CD4-positive, alpha-beta T cell (primary cell): Measurements from ENCODE around the gene GIT2. TPM values are rescaled to one million over a fixed set of nuclear protein-coding genes. Genes with fewer than 3 reads are reported as not detected.

Source experiments
- ATAC-seq: fragments of 200-7000 bp; cut with Tn5 transposase; one replicate; pipeline ENCODE4 v1.10.0; 2022; ENCODE audit warnings: mild to moderate bottlenecking; ENCODE audit not compliant: poor library complexity
- CTCF ChIA-PET: fragments of 350-600 bp; sonication (Branson Sonifier 250); formaldehyde crosslinking; loops from one replicate; lab custom pipeline; 2021; ENCODE audit warnings: antibody characterized with exemption, inconsistent platforms; lab: Charles Lee
- POLR2A ChIA-PET: fragments of 350-600 bp; sonication (Branson Sonifier 250); formaldehyde crosslinking; loops from one replicate; lab custom pipeline; 2021; ENCODE audit warnings: antibody characterized with exemption, inconsistent platforms; lab: Charles Lee
- DNase-seq, 14 experiments: peaks; one replicate each; pipeline ENCODE4 v3.0.0-alpha.2; 2013 to 2020; ENCODE audit warnings: mixed read lengths in 2 of 14
- H3K27ac ChIP-seq, 2 donors: one replicate each; pipeline versions ENCODE4 v1.5.1 to v1.7.0; 2013; ENCODE audit warnings: low read length in 2 of 2, low read depth in 1 of 2, mild to moderate bottlenecking in 1 of 2
- H3K27me3 ChIP-seq, 2 experiments: 1 replicate in 1 of 2; 2 replicates in 1 of 2; pipeline versions ENCODE4 v1.6.1 to v1.7.0; 2013; ENCODE audit warnings: low read length in 2 of 2, control low read depth in 1 of 2, mild to moderate bottlenecking in 1 of 2, moderate library complexity in 1 of 2; ENCODE audit not compliant: insufficient read depth in 2 of 2, control insufficient read depth in 1 of 2
- H3K36me3 ChIP-seq: one replicate; pipeline ENCODE4 v1.6.1; 2013; ENCODE audit warnings: low read length, control low read depth; ENCODE audit not compliant: insufficient read depth
- H3K4me1 ChIP-seq: one replicate; pipeline ENCODE4 v1.6.1; 2013; ENCODE audit warnings: low read length, control low read depth; ENCODE audit not compliant: insufficient read depth
- H3K4me3 ChIP-seq: one replicate; pipeline ENCODE4 v1.5.1; 2013; ENCODE audit warnings: mild to moderate bottlenecking, low read length, moderate library complexity
- H3K9me3 ChIP-seq, 2 experiments: 1 replicate in 1 of 2; 2 replicates in 1 of 2; pipeline versions ENCODE4 v1.6.1 to v1.7.0; 2013; ENCODE audit warnings: low read length in 2 of 2, mild to moderate bottlenecking in 2 of 2, control low read depth in 1 of 2, moderate library complexity in 1 of 2; ENCODE audit not compliant: control insufficient read depth in 1 of 2, insufficient read depth in 1 of 2
- H3K27ac Mint-ChIP-seq: one replicate; pipeline ENCODE4 v1.8.0; 2020; ENCODE audit warnings: mixed read lengths
- H3K27me3 Mint-ChIP-seq: one replicate; pipeline ENCODE4 v1.8.0; 2021; ENCODE audit warnings: mixed read lengths
- H3K36me3 Mint-ChIP-seq: one replicate; pipeline ENCODE4 v1.8.0; 2021; ENCODE audit warnings: low read depth, mixed read lengths
- H3K4me1 Mint-ChIP-seq: one replicate; pipeline ENCODE4 v1.8.0; 2021; ENCODE audit warnings: low read depth, mixed read lengths
- H3K4me3 Mint-ChIP-seq: one replicate; pipeline ENCODE4 v1.8.0; 2020; ENCODE audit warnings: mild to moderate bottlenecking, mixed read lengths
- H3K9me3 Mint-ChIP-seq: one replicate; pipeline ENCODE4 v1.8.0; 2020; ENCODE audit warnings: mixed read lengths
- intact Hi-C, 2 experiments: fragments of 100-400 bp; cut with DNase I in 1 of 2; cut with micrococcal nuclease in 1 of 2; formaldehyde crosslinking; loops; one replicate each; pipeline versions ENCODE4 v1.15.1 to v1.9.0; 2023 to 2025; cut with DNase I, micrococcal nuclease
- total RNA-seq, 174 experiments: library from RNA in 2 of 174; stranded (reverse) in 2 of 174; gene quantifications; one replicate each; pipeline ENCODE4 v1.2.3 and lab custom pipeline; 2021 to 2026
- TF ChIP-seq, protein P1 (sequence below): fragments of 200-600 bp; IDR thresholded peaks from one replicate; pipeline ENCODE4 v1.8.0; 2022; ENCODE audit warnings: antibody characterized with exemption, mild to moderate bottlenecking

The GIT2 gene
- total RNA-seq, 2 experiments from 2014 or later, result 68.6 to 70.7 TPM

DNA sequence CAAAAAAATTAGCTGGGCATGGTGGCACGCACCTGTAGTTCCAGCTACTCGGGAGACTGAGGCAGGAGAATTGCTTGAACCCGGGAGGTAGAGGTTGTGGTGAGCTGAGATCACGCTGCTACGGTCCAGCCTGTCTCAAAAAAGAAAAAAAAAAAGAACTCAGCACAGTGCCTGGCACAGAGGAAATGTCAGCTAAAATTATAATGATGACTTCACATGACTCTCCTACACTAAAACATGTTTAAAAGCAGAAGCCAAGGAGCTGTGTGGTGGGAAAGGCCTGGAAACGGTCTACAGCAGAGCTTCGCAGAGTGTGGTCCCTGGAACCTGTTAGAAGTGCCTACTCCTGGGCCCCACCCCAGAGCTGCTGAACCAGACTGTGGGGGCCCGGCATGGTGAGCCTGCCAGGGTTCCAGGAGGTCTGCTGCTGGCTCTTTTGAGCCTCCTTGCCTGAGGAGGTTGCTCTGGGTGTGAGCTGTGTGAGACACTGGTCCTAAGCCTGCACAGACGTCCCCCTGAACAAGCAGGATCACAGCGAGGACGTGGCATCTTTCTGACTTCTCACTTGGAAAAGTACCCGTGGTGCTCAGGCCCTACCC is 68.0 kb downstream of the GIT2 start:
- CTCF ChIA-PET, result interaction anchor here (0.7 to 1.2 kb wide), 2 partner anchors 28 to 75 kb away, joined by 3 to 5 read pairs; no protein-coding TSS in a partner anchor
- no peaks in the 10 kb centered on the region for H3K27me3 Mint-ChIP-seq
- POLR2A ChIA-PET, result no interaction called here
- DNase-seq (no peak), ATAC-seq (no peak)
- no peak overlapping the region for H3K27ac ChIP-seq
- TF ChIP-seq, protein P1, sequence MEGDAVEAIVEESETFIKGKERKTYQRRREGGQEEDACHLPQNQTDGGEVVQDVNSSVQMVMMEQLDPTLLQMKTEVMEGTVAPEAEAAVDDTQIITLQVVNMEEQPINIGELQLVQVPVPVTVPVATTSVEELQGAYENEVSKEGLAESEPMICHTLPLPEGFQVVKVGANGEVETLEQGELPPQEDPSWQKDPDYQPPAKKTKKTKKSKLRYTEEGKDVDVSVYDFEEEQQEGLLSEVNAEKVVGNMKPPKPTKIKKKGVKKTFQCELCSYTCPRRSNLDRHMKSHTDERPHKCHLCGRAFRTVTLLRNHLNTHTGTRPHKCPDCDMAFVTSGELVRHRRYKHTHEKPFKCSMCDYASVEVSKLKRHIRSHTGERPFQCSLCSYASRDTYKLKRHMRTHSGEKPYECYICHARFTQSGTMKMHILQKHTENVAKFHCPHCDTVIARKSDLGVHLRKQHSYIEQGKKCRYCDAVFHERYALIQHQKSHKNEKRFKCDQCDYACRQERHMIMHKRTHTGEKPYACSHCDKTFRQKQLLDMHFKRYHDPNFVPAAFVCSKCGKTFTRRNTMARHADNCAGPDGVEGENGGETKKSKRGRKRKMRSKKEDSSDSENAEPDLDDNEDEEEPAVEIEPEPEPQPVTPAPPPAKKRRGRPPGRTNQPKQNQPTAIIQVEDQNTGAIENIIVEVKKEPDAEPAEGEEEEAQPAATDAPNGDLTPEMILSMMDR, result no peak
- H3K4me3 Mint-ChIP-seq, result no peak overlapping the region
- H3K4me1 ChIP-seq, result no peaks in the 10 kb centered on the region
- H3K27ac Mint-ChIP-seq, result no peak overlapping the region
- no peaks in the 10 kb centered on the region for H3K4me1 Mint-ChIP-seq
- no peaks in the 10 kb centered on the region for H3K9me3 Mint-ChIP-seq
- no peak overlapping the region for H3K4me3 ChIP-seq
- H3K27me3 ChIP-seq, result no peaks in the 10 kb centered on the region
- intact Hi-C loops, result loop anchor here in 1 of 2 experiments (2.0 kb wide), 1 partner anchor 75 kb away; no protein-coding TSS in a partner anchor
- H3K36me3 Mint-ChIP-seq, result peaks cover 49% of the 10 kb centered on the region
- peaks cover 40% of the 10 kb centered on the region for H3K36me3 ChIP-seq
- H3K9me3 ChIP-seq, result no peaks in the 10 kb centered on the region

DNA sequence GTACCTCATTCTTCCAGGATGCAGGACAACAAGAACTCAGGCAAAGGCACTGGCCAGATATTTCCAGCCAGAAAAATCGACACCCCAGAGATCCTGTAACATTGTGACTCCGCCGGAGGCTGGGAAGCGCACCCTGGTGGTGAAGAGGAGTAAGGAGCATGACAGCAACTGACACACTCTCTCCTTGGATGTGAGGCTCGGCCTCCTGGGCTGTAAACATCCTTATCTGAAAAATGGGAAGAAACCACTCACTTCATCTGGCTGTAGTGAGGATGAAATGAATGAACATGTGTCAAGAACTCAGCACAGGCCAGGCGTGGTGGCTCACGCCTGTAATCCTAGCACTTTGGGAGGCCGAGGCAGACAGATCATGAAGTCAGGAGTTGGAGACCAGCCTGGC is 68.5 kb downstream of the GIT2 start:
- no peak overlapping the region for H3K4me3 ChIP-seq
- no peak overlapping the region for H3K27ac Mint-ChIP-seq
- no peaks in the 10 kb centered on the region for H3K27me3 Mint-ChIP-seq
- CTCF ChIA-PET, result interaction anchor here (1.2 kb wide), 1 partner anchor 74 kb away, joined by 5 read pairs; no protein-coding TSS in a partner anchor
- no peaks in the 10 kb centered on the region for H3K27me3 ChIP-seq
- ATAC-seq (peak; percentile 68), DNase-seq (peak in 12 of 14 experiments; percentile 11 to 64 (median 29))
- no peak overlapping the region for H3K4me3 Mint-ChIP-seq
- no peaks in the 10 kb centered on the region for H3K4me1 ChIP-seq
- POLR2A ChIA-PET, result no interaction called here
- H3K9me3 ChIP-seq, result no peaks in the 10 kb centered on the region
- H3K9me3 Mint-ChIP-seq, result no peaks in the 10 kb centered on the region
- peaks cover 35% of the 10 kb centered on the region for H3K36me3 ChIP-seq
- H3K4me1 Mint-ChIP-seq, result no peaks in the 10 kb centered on the region
- no peak overlapping the region for H3K27ac ChIP-seq
- intact Hi-C loops, result loop anchor here (1.0 to 2.0 kb wide), 2 partner anchors 74 to 75 kb away; no protein-coding TSS in a partner anchor
- H3K36me3 Mint-ChIP-seq, result peaks cover 43% of the 10 kb centered on the region
- TF ChIP-seq, protein P1, result peak; percentile 48

DNA sequence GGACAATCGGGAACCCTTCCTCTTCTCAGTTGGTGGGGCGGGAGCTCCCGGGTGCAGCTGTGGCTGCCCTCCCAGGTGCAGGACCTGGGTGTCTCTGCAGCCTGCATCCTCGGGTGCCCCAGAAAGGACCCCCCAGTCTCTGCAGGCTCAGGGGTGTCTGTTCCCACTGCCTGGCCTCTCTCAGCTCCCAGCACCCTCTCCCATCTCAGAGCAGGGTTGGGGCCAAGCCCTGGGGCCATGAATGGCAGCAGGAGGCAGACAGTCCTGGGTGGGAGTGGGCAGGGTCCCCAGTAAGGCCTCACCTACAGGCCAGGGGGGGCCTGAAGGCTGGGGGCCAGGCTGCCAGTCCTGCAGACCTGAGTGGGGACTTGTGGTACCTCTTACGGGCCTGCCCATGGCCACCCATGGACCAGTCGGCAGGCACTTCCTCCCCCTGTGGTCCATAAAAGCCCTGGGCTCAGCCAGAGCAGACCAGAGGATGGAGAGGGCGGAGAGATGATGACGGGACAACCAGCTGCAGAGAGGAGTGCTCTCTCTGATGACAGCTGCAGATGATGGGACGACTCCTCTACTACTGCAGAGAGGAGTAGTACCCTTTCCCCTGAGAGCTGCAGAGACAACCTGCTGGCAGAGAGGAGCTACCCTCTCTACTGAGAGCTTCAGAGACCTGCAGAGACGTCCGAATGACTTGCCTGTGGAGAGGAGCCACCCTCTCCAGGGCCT is 69.5 kb downstream of the GIT2 start:
- DNase-seq (no peak), ATAC-seq (no peak)
- H3K27ac ChIP-seq, result no peak overlapping the region
- H3K9me3 ChIP-seq, result no peaks in the 10 kb centered on the region
- H3K9me3 Mint-ChIP-seq, result no peaks in the 10 kb centered on the region
- no peak overlapping the region for H3K27ac Mint-ChIP-seq
- H3K27me3 ChIP-seq, result no peaks in the 10 kb centered on the region
- intact Hi-C loops, result loop anchor here in 1 of 2 experiments (1.0 kb wide), 1 partner anchor 73 kb away; no protein-coding TSS in a partner anchor
- peaks cover 29% of the 10 kb centered on the region for H3K36me3 ChIP-seq
- peaks cover 34% of the 10 kb centered on the region for H3K36me3 Mint-ChIP-seq
- no peak overlapping the region for H3K4me3 Mint-ChIP-seq
- H3K27me3 Mint-ChIP-seq, result no peaks in the 10 kb centered on the region
- ChIA-PET POLR2A (no interaction called here), CTCF (no interaction called here)
- H3K4me3 ChIP-seq, result no peak overlapping the region
- no peaks in the 10 kb centered on the region for H3K4me1 Mint-ChIP-seq
- H3K4me1 ChIP-seq, result no peaks in the 10 kb centered on the region
- TF ChIP-seq, protein P1, result no peak
